ENCODE measurements around the gene CBFA2T2.

The CBFA2T2 gene

GRCh38 chr20:33663161-33664084, 173.5 kb downstream of the CBFA2T2 start:
- TF ChIP-seq GATA2 (IDR thresholded peaks at IDR 0.05; ENCODE audit: low read depth, low read length): no peak
- TF ChIP-seq GATA3 (IDR thresholded peaks at IDR 0.05; ENCODE audit: low read depth, low read length): no peak

- TF ChIP-seq GATA2 (IDR thresholded peaks at IDR 0.05; ENCODE audit: low read depth, low read length): no peak
- TF ChIP-seq GATA3 (IDR thresholded peaks at IDR 0.05; ENCODE audit: low read depth, low read length): no peak
Observed at GRCh38 chr20:33664085-33664761, 174.3 kb downstream of the CBFA2T2 start.

- TF ChIP-seq GATA3 (IDR thresholded peaks at IDR 0.05; ENCODE audit: low read depth, low read length) (no peak), GATA2 (IDR thresholded peaks at IDR 0.05; ENCODE audit: low read depth, low read length) (no peak)
Observed at GRCh38 chr20:33664762-33665144, 174.9 kb downstream of the CBFA2T2 start.

GRCh38 chr20:33666293-33667244, 176.7 kb downstream of the CBFA2T2 start, which contains the start of gene ACTL10:
Gene ACTL10 (plus strand): TSS chr20:33666943. CDS start chr20:33667498, 555 bp downstream.
- peak; percentile 51 for TF ChIP-seq GATA2 (IDR thresholded peaks at IDR 0.05; ENCODE audit: low read depth, low read length)
- no peak for TF ChIP-seq GATA3 (IDR thresholded peaks at IDR 0.05; ENCODE audit: low read depth, low read length)

- TF ChIP-seq GATA2 (IDR thresholded peaks at IDR 0.05; ENCODE audit: low read depth, low read length): no peak
- no peak for TF ChIP-seq GATA3 (IDR thresholded peaks at IDR 0.05; ENCODE audit: low read depth, low read length)
Observed at GRCh38 chr20:33667245-33667675, 177.4 kb downstream of the CBFA2T2 start.

GRCh38 chr20:33667676-33668465, 178.0 kb downstream of the CBFA2T2 start:
- TF ChIP-seq GATA2 (IDR thresholded peaks at IDR 0.05; ENCODE audit: low read depth, low read length) (no peak), GATA3 (IDR thresholded peaks at IDR 0.05; ENCODE audit: low read depth, low read length) (no peak)

- TF ChIP-seq GATA3 (IDR thresholded peaks at IDR 0.05; ENCODE audit: low read depth, low read length): no peak
- no peak for TF ChIP-seq GATA2 (IDR thresholded peaks at IDR 0.05; ENCODE audit: low read depth, low read length)
Observed at GRCh38 chr20:33668466-33669155, 178.7 kb downstream of the CBFA2T2 start.

- TF ChIP-seq GATA3 (IDR thresholded peaks at IDR 0.05; ENCODE audit: low read depth, low read length) (no peak), GATA2 (IDR thresholded peaks at IDR 0.05; ENCODE audit: low read depth, low read length) (no peak)
Observed at GRCh38 chr20:33669224-33669623, 179.3 kb downstream of the CBFA2T2 start.

- no peak for TF ChIP-seq GATA2 (IDR thresholded peaks at IDR 0.05; ENCODE audit: low read depth, low read length)
Observed at GRCh38 chr20:33669873-33670640, 180.2 kb downstream of the CBFA2T2 start.

- TF ChIP-seq GATA2 (IDR thresholded peaks at IDR 0.05; ENCODE audit: low read depth, low read length) (no peak), GATA3 (IDR thresholded peaks at IDR 0.05; ENCODE audit: low read depth, low read length) (no peak)
Observed at GRCh38 chr20:33670715-33671499, 181.0 kb downstream of the CBFA2T2 start.
